ENCODE measurements around the gene PDGFRB. TPM values are rescaled to one million over a fixed set of nuclear protein-coding genes. Genes with fewer than 3 reads are reported as not detected.

PDGFRB gene
- total RNA-seq, 1 donor from 2014 or later, result 341 TPM

DNA sequence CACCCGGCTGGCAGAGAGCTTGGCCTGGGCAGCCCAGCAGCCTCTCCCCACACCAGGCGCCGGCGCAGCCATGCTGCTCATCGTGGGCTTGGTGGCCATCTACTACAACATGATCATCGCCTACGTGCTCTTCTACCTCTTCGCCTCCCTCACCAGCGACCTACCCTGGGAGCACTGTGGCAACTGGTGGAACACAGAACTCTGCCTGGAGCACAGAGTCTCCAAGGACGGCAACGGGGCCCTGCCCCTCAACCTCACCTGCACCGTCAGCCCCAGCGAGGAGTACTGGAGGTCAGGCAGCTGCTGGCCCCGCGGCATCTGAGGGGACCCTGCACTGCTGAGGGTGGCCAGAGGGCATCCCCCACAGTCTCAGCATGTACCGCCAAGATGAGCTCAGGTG lies 41.3 kb upstream of the PDGFRB start:
- TF ChIP-seq, protein P1, sequence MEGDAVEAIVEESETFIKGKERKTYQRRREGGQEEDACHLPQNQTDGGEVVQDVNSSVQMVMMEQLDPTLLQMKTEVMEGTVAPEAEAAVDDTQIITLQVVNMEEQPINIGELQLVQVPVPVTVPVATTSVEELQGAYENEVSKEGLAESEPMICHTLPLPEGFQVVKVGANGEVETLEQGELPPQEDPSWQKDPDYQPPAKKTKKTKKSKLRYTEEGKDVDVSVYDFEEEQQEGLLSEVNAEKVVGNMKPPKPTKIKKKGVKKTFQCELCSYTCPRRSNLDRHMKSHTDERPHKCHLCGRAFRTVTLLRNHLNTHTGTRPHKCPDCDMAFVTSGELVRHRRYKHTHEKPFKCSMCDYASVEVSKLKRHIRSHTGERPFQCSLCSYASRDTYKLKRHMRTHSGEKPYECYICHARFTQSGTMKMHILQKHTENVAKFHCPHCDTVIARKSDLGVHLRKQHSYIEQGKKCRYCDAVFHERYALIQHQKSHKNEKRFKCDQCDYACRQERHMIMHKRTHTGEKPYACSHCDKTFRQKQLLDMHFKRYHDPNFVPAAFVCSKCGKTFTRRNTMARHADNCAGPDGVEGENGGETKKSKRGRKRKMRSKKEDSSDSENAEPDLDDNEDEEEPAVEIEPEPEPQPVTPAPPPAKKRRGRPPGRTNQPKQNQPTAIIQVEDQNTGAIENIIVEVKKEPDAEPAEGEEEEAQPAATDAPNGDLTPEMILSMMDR (IDR thresholded peaks at IDR 0.05), result no peak
- no peak overlapping the region for H3K27ac ChIP-seq
- H3K9me3 ChIP-seq, result no peaks in the 10 kb centered on the region
- H3K4me3 ChIP-seq, result no peak overlapping the region
- no peaks in the 10 kb centered on the region for H3K4me1 ChIP-seq
- no peak for DNase-seq (ENCODE audit: low spot score in 2 of 2)
- no peaks in the 10 kb centered on the region for H3K36me3 ChIP-seq
- no peaks in the 10 kb centered on the region for H3K27me3 ChIP-seq
- intact Hi-C loops (cut with DNase I), result no loop called here

DNA sequence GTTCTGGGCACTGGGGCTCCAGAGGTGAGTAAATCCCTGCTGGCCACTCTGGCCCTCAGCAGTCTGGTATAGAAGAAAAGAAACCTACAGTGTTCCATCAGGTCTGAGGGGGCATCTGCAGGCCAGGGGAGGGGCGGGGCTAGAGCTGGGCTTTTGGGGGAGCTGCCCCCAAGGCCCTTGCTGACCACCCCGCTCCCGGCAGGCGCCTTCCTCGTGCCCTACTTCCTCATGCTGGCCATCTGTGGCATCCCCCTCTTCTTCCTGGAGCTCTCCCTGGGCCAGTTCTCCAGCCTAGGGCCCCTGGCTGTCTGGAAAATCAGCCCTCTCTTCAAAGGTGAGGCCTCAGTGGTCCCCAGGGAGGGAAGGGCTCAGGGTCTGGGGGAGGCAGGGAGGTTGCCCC lies 40.9 kb upstream of the PDGFRB start:
- intact Hi-C loops (cut with DNase I), result no loop called here
- Histone ChIP-seq H3K9me3 (no peaks in the 10 kb centered on the region), H3K27ac (no peak overlapping the region), H3K4me1 (no peaks in the 10 kb centered on the region), H3K4me3 (no peak overlapping the region), H3K27me3 (no peaks in the 10 kb centered on the region), H3K36me3 (no peaks in the 10 kb centered on the region)
- DNase-seq (ENCODE audit: low spot score in 2 of 2), result no peak
- TF ChIP-seq, protein P1 (IDR thresholded peaks at IDR 0.05), result no peak

DNA sequence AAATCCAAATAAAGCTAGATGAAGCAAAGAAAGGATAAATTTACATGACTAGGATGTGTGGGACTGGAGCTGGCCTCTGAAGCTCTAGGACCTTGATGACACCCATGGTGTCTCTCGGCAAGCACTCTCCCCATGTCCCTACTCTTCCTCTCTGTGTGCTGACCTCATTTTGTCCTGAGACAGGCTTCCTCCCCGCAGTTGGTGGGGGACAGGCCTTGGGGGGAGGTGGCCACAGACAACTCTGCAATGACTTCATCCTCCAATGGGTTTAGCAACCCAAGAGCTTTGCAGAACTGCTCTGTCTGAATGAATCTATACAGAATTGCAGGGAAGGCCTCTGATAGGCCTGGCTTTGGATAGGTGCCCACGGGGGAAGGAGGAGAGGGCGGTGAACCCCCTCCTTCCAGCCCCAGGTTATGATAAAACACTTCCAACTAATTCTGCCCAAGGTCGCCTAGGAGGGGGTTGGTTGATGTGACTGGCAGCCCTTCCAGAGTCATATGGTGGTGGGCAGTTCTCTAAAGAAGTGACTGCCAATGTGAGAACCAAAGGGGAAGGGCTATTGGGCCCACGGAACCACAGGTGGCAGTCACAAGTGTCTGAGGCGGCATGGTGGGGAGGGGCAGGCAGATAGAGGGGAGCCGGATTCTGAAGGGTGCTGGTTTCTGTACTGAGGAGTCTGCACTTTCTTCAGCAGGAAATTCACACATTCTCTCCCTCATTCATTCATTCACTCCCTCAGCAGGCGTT lies 40.3 kb upstream of the PDGFRB start:
- H3K36me3 ChIP-seq, result no peaks in the 10 kb centered on the region
- no peak for DNase-seq (ENCODE audit: low spot score in 2 of 2)
- H3K4me1 ChIP-seq, result no peaks in the 10 kb centered on the region
- no peaks in the 10 kb centered on the region for H3K27me3 ChIP-seq
- H3K9me3 ChIP-seq, result no peaks in the 10 kb centered on the region
- H3K27ac ChIP-seq, result no peak overlapping the region
- TF ChIP-seq, protein P1 (IDR thresholded peaks at IDR 0.05), result no peak
- intact Hi-C loops (cut with DNase I), result no loop called here
- H3K4me3 ChIP-seq, result no peak overlapping the region

DNA sequence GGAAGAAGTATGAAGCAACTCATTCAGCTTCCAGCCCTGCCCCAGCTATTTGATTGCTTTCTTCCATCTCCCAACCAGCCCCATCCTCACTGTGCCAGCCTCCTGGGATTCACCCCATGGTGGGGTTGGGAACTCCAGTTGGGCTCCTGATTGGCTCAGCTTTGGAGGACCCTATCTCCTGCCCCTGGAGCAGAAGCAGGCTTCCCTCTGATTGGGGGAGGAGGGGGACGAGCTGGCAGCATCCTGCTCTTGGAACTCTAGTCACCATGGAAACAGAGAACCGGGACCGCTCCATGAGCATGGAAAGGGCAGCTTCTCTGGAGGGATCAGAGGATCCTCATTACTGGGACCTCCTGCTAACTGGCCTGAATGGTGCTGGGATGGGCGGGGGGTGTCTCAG lies 36.8 kb upstream of the PDGFRB start:
- H3K4me1 ChIP-seq, result peaks cover 0 to 5% of the 10 kb centered on the region in 2 donors
- no peak overlapping the region for H3K27ac ChIP-seq
- H3K4me3 ChIP-seq, result no peak overlapping the region
- TF ChIP-seq, protein P1 (IDR thresholded peaks at IDR 0.05), result no peak
- DNase-seq (ENCODE audit: low spot score in 2 of 2), result no peak
- intact Hi-C loops (cut with DNase I), result no loop called here
- no peaks in the 10 kb centered on the region for H3K9me3 ChIP-seq
- no peaks in the 10 kb centered on the region for H3K36me3 ChIP-seq
- H3K27me3 ChIP-seq, result no peaks in the 10 kb centered on the region

DNA sequence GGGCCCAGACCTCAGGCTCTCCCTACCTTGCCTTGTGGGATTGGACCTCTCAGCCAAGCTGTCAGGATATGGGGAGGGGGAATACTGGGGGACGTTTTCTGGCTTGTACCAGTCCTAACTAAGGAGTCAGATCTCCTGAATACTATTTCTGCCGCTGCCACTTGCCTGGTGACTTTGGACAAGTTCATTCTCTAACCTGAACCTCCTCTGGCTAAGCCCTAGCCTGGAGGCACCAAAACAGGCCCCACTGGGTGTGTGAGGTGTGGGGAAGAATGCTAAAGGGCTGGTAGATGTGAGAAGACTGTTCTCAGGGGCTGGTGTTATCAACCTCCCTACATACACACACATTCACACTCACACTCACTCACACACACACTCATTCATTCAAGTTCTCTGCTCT lies 35.3 kb upstream of the PDGFRB start:
- Histone ChIP-seq H3K27ac (no peak overlapping the region), H3K4me1 (peaks cover 0 to 5% of the 10 kb centered on the region in 2 donors), H3K36me3 (no peaks in the 10 kb centered on the region), H3K9me3 (no peaks in the 10 kb centered on the region), H3K4me3 (no peak overlapping the region), H3K27me3 (no peaks in the 10 kb centered on the region)
- TF ChIP-seq, protein P1 (IDR thresholded peaks at IDR 0.05), result no peak
- intact Hi-C loops (cut with DNase I), result no loop called here
- DNase-seq (ENCODE audit: low spot score in 2 of 2), result no peak

Data from ascending aorta (tissue), 2 donors.